Fibroblast of the aortic adventitia (primary cell): Measurements from ENCODE around the gene TMEM131L. TPM values are rescaled to one million over a fixed set of nuclear protein-coding genes. Genes with fewer than 3 reads are reported as not detected.

Experiments
- DNase-seq: peaks from one replicate; pipeline ENCODE4 v3.0.0-alpha.2; 2010; ENCODE audit warnings: low read depth
- H3K4me3 ChIP-seq: 2 replicates; pipeline ENCODE4 v1.5.1; 2011; ENCODE audit warnings: low read depth, mild to moderate bottlenecking, control low read depth, low read length, moderate library complexity
- CTCF ChIP-seq: IDR thresholded peaks from 2 replicates; pipeline ENCODE4 v1.5.1; 2011; ENCODE audit warnings: mild to moderate bottlenecking, low read length, control low read depth, inconsistent platforms; ENCODE audit not compliant: insufficient read depth
- total RNA-seq: library from RNA; depleted of rRNA; stranded (reverse); fragments of >200 nt; gene quantifications from 2 replicates; pipeline ENCODE4 v1.2.3, GENCODE V29; 2012; ENCODE audit warnings: low replicate concordance

Gene TMEM131L
- total RNA-seq, 1 donor, result 10.8 TPM

DNA sequence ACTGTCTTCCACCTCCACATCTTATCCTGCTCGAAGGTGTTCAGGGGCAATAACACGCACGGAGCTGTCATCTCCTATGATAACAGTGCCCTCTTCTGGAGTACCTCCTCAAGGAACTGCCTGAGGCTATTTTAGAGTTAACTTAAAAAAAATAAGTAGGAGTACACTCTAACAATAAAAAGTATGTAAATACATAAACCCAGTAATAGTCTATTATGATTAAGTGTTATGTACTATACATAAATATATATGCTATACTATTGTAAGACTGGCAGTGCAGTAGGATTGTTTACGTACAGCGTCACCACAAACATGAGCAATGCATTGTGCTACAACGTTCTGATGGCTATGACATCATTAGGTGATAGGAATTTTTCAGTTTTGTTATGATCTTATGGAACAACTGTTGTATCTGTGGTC, 183.4 kb downstream of the TMEM131L start:
- DNase-seq, result no peak
- no peak overlapping the region for H3K4me3 ChIP-seq
- no peak for TF ChIP-seq CTCF

DNA sequence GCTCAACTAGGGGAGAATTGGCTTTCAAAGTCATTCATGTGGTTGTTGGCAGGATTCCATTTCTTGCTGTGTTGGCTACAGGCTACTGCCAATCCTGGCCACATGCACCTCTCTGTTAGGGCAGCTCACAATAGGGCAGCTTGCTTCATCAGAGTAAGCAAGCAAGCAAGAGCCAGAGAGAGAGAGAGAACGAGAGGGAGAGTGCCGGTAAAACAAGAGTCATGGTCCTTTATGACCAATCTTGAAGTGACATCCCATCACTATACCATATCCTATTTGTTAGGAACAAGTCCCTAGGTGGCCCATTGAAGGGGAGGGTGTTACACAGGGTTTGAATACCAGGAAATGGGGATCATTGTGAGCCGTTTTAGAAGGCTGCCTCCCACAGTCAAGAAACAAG, 185.0 kb downstream of the TMEM131L start:
- no peak for TF ChIP-seq CTCF
- H3K4me3 ChIP-seq, result no peak overlapping the region
- DNase-seq, result no peak

GRCh38 chr4:153651587-153651986, 185.4 kb downstream of the TMEM131L start:
- no peak for DNase-seq
- no peak for TF ChIP-seq CTCF
- H3K4me3 ChIP-seq, result no peak overlapping the region

DNA sequence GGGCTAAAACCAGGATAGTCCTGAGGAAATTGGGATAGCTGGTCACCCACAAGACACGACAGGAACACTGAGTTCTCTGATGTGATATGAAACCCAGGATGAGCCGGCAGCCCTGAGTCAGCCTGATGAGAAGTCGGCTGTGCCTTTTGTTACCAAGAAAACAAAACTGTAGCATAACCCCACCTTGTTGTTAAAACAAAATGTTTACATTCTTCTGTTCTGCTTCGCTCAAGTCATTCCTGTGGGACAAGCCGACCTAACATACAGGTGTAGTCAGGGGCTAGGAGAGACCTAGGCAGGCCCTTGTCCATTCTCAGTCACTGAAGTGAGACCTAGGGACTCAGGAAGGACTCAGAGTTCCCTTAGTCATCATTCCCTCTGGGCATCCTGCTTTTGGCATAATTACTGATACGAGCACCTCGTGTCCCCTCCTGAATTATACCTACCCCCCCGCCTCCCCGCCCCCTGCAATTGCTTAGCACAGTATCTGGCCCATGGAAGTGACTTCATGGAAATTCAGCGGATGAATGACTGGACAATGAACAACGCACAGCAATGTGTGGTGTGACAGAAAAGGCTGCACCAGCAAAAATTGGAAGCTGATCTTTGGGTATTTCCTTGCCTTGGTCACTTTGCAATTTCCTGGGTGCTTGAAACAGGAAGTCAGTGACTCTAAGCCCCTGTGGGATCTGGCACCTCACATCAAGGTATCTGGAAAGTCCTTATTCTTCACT, 186.1 kb downstream of the TMEM131L start:
- no peak for DNase-seq
- H3K4me3 ChIP-seq, result no peak overlapping the region
- TF ChIP-seq CTCF, result no peak

DNA sequence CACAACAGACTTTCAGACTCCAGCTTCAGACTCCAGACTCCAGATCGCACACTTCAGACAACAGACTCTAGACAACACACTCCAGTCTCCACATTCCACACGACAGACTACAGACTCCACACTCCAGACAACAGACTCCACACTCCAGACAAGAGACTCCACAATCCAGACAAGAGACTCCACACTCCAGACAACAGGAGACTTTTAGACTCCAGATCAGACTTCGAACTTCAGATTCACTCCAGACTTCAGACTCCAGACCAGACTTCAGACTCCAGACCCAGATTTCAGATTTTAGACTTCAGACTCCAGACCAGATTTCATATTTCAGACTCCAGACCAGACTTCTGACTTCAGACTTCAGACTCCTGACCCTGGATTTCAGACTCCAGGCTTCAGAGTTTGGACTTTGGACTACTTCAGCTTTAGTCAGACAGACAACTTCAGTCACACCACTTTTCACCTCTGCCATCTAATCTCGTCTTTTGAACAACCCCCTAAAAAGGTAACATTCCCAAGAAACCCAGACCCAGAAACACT, 188.9 kb downstream of the TMEM131L start:
- TF ChIP-seq CTCF, result no peak
- no peak overlapping the region for H3K4me3 ChIP-seq
- DNase-seq, result no peak

DNA sequence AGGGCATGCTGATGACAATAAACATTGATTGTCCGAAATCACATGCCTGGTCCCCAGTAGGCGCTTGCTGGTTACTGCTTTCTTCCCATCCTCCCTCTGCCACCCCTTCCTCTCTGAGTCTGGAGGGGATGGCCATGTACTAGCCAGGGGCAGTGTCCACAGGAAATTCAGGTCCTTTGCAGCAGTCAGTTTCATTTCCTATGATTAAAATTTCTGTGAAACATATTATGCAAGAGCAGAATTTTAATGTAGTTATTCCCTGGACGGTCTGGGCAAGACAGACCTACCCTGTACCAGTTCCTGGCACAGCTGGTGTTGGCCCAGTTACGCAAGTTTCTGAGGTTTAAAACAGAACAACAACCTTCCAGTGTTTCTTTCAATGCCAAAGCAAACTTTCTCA, 189.8 kb downstream of the TMEM131L start:
- H3K4me3 ChIP-seq, result no peak overlapping the region
- TF ChIP-seq CTCF, result no peak
- DNase-seq, result peak; percentile 48
